ENCODE measurements around the gene PLAC8L1.

GRCh38 chr5:146073239-146073900 is 32.0 kb downstream of the PLAC8L1 start:
- TF ChIP-seq CTCF (IDR thresholded peaks at IDR 0.05) (no peak), POLR2AphosphoS5 (IDR thresholded peaks at IDR 0.05; ENCODE audit: low read depth, low read length) (no peak), SIN3A (IDR thresholded peaks at IDR 0.05; ENCODE audit: borderline replicate concordance, insufficient read depth, low read depth, low read length) (no peak), REST (IDR thresholded peaks at IDR 0.05; ENCODE audit: insufficient read depth in 1 of 2, low read depth in 2 of 2, low read length in 1 of 2) (no peak)

All from Panc1 (cell line).